Esophagus muscularis mucosa (tissue), 4 donors: Measurements from ENCODE around the gene GPR160.

Source experiments
- CTCF ChIP-seq, 3 experiments: fragments of 200-600 bp in 2 of 3; fragments of 450-650 bp in 1 of 3; sonication (generic) in 2 of 3; IDR thresholded peaks; one replicate each; pipeline ENCODE4 v1.5.1; 2017 to 2019; ENCODE audit warnings: antibody characterized with exemption in 3 of 3, mild to moderate bottlenecking in 2 of 3, moderate library complexity in 1 of 3
- EP300 ChIP-seq: sonication (generic); formaldehyde crosslinking; IDR thresholded peaks from one replicate; pipeline ENCODE4 v1.6.1; 2017; ENCODE audit warnings: antibody characterized with exemption
- POLR2A ChIP-seq: fragments of 450-650 bp; IDR thresholded peaks from one replicate; pipeline ENCODE4 v1.6.1; 2017; ENCODE audit warnings: antibody characterized with exemption, moderate library complexity, mild to moderate bottlenecking, low read depth
- POLR2AphosphoS5 ChIP-seq, 2 donors: sonication (generic); formaldehyde crosslinking; IDR thresholded peaks; one replicate each; pipeline ENCODE4 v1.6.1; 2017; ENCODE audit warnings: antibody characterized with exemption in 2 of 2

DNA sequence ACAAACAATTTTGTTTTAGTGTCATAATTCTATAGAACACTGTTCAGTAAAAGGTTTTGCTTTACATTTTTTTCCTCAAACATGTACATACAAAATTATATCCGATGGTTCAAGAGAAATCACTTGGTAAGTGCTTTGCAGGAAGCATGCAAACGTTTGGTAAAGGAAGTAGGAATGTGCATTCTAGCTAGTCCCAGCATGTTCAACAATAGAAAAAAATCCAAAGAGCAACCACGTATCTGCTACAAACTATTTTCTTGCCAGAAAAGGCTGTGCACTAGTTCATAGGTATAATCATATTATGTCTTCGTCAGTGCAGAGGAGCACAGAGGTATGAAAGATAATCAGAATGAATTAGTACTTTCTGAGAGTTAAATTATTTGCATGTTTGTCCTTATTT lies 58.0 kb downstream of the GPR160 start:
- TF ChIP-seq CTCF (IDR thresholded peaks at IDR 0.05) (no peak), POLR2A (no peak), POLR2AphosphoS5 (IDR thresholded peaks at IDR 0.05) (no peak), EP300 (no peak)
